Endothelial cell of umbilical vein (primary cell): ENCODE measurements around the gene UBE2L3. TPM values are rescaled to one million over a fixed set of nuclear protein-coding genes. Genes with fewer than 3 reads are reported as not detected.

Source experiments
- BruUV-seq: library from RNA; stranded (reverse); fragments of 400-500 nt; replicated peaks from 2 replicates; lab custom pipeline; 2021; lab: Mats Ljungman, UMichigan
- CTCF ChIA-PET: fragments of 300-600, 350-600 bp; sonication (Branson Sonifier 250); formaldehyde crosslinking; loops from one replicate; lab custom pipeline; 2021; ENCODE audit warnings: antibody characterized with exemption, inconsistent platforms; lab: Charles Lee
- POLR2A ChIA-PET: fragments of 300-600, 350-600 bp; sonication (Branson Sonifier 250); formaldehyde crosslinking; loops from one replicate; lab custom pipeline; 2021; ENCODE audit warnings: antibody characterized with exemption, inconsistent platforms; lab: Charles Lee
- DNase-seq: peaks from one replicate; pipeline ENCODE4 v3.0.0-alpha.2; 2011; ENCODE audit warnings: low read depth, low spot score
- FAIRE-seq: peaks from 2 replicates; lab custom pipeline; 2011; peaks lifted over from hg19 to GRCh38; lab: Jason Lieb, UNC
- H2AFZ ChIP-seq: 2 replicates; pipeline ENCODE4 v1.6.0; 2012; ENCODE audit warnings: low read depth, low read length, control low read depth, inconsistent platforms
- H3K27ac ChIP-seq: 2 replicates; pipeline ENCODE4 v1.5.1; 2011; ENCODE audit warnings: low read depth, mild to moderate bottlenecking, control low read depth, low read length, moderate library complexity; ENCODE audit not compliant: insufficient read depth
- H3K27me3 ChIP-seq, 2 experiments: 2 replicates each; pipeline versions ENCODE4 v1.6.0 to v1.6.1; 2011; ENCODE audit warnings: low read length in 2 of 2, mixed read lengths in 1 of 2; ENCODE audit not compliant: control insufficient read depth in 2 of 2, insufficient read depth in 2 of 2
- H3K36me3 ChIP-seq, 2 experiments: 2 replicates in 1 of 2; 3 replicates in 1 of 2; pipeline ENCODE4 v1.5.1; 2011; ENCODE audit warnings: low read length in 2 of 2, mild to moderate bottlenecking in 1 of 2, moderate library complexity in 1 of 2; ENCODE audit not compliant: control insufficient read depth in 2 of 2, insufficient read depth in 2 of 2; ENCODE audit errors: extremely low read depth in 1 of 2
- H3K4me1 ChIP-seq: 3 replicates; pipeline ENCODE4 v1.5.1; 2011; ENCODE audit warnings: mild to moderate bottlenecking, low read length; ENCODE audit not compliant: control insufficient read depth, insufficient read depth; ENCODE audit errors: extremely low read depth
- H3K4me2 ChIP-seq: 2 replicates; pipeline ENCODE4 v1.6.1; 2011; ENCODE audit warnings: low read length, control low read depth, mixed read lengths; ENCODE audit not compliant: insufficient read depth
- H3K4me3 ChIP-seq, 3 experiments: fragments of 200-600 bp in 1 of 3; sonication (generic), shearing (Covaris generic) in 1 of 3; replicated peaks in 1 of 3; 2 replicates each; pipeline ENCODE4 v1.5.1; 2011 to 2016; ENCODE audit warnings: control low read depth in 3 of 3, low read length in 3 of 3, mild to moderate bottlenecking in 2 of 3, inconsistent platforms in 1 of 3, low read depth in 1 of 3, moderate library complexity in 1 of 3; ENCODE audit not compliant: insufficient read depth in 1 of 3
- H3K79me2 ChIP-seq: 2 replicates; pipeline ENCODE4 v1.6.0; 2012; ENCODE audit warnings: low read length, inconsistent platforms; ENCODE audit not compliant: control insufficient read depth, insufficient read depth
- H3K9ac ChIP-seq: replicated peaks from 2 replicates; pipeline ENCODE3; 2011; ENCODE audit warnings: low read length, control low read depth; ENCODE audit not compliant: insufficient read depth; ENCODE audit errors: extremely low read depth
- H3K9me1 ChIP-seq: replicated peaks from 3 replicates; pipeline ENCODE4 v1.6.0; 2011; ENCODE audit warnings: mild to moderate bottlenecking, low read length; ENCODE audit not compliant: control insufficient read depth, insufficient read depth; ENCODE audit errors: extremely low read depth
- H3K9me3 ChIP-seq: replicated peaks from 2 replicates; pipeline ENCODE4 v1.5.1; 2012; ENCODE audit warnings: low read length, inconsistent platforms; ENCODE audit not compliant: control insufficient read depth, insufficient read depth
- H4K20me1 ChIP-seq: replicated peaks from 2 replicates; pipeline ENCODE3; 2011; ENCODE audit warnings: mild to moderate bottlenecking, low read length; ENCODE audit not compliant: control insufficient read depth, insufficient read depth; ENCODE audit errors: extremely low read depth
- CTCF ChIP-seq, 2 donors: IDR thresholded peaks; 1 replicate in 1 of 2; 2 replicates in 1 of 2; pipeline ENCODE4 v1.5.1; 2011; ENCODE audit warnings: low read length in 2 of 2, mild to moderate bottlenecking in 2 of 2, moderate library complexity in 2 of 2, control low read depth in 1 of 2, inconsistent platforms in 1 of 2, low read depth in 1 of 2; ENCODE audit not compliant: insufficient read depth in 1 of 2; ENCODE audit errors: extremely low read depth in 1 of 2
- EZH2 ChIP-seq: IDR thresholded peaks from 2 replicates; pipeline ENCODE4 v1.6.1; 2012; ENCODE audit warnings: borderline replicate concordance, low read depth, mild to moderate bottlenecking, moderate library complexity, low read length, inconsistent platforms; ENCODE audit not compliant: severe bottlenecking
- FOS ChIP-seq: IDR thresholded peaks from 2 replicates; pipeline ENCODE4 v1.6.1; 2011; ENCODE audit warnings: mild to moderate bottlenecking, low read length, moderate library complexity, borderline replicate concordance; ENCODE audit not compliant: insufficient read depth
- GATA2 ChIP-seq: IDR thresholded peaks from 2 replicates; pipeline ENCODE4 v1.7.0; 2011; ENCODE audit warnings: low read depth, mild to moderate bottlenecking, moderate library complexity, mixed read lengths, low read length; ENCODE audit not compliant: insufficient read length, insufficient read depth
- JUN ChIP-seq: IDR thresholded peaks from 2 replicates; pipeline ENCODE4 v1.6.1; 2011; ENCODE audit warnings: borderline replicate concordance, low read depth; ENCODE audit not compliant: insufficient read length, insufficient read depth
- MAX ChIP-seq: IDR thresholded peaks from 2 replicates; pipeline ENCODE4 v1.6.1; 2011; ENCODE audit not compliant: insufficient read depth, insufficient read length
- MYC ChIP-seq: IDR thresholded peaks from one replicate; pipeline ENCODE4 v1.6.1; 2011; ENCODE audit warnings: mild to moderate bottlenecking, low read depth, low read length
- POLR2A ChIP-seq: IDR thresholded peaks from 2 replicates; pipeline ENCODE4 v1.6.1; 2012; ENCODE audit warnings: low read depth, mild to moderate bottlenecking, control low read depth, low read length
- POLR2AphosphoS5 ChIP-seq: IDR thresholded peaks from 2 replicates; pipeline ENCODE4 v1.6.1; 2012; ENCODE audit warnings: low read depth, mild to moderate bottlenecking, control low read depth, low read length, moderate library complexity; ENCODE audit not compliant: insufficient read depth
- dilution Hi-C: fragments of 300-500 bp; cut with MboI; formaldehyde crosslinking; loops from one replicate; pipeline ENCODE4 v1.15.0; 2019; ENCODE audit warnings: low sequenced_read_pairs; ENCODE audit not compliant: extremely low pct_ligation_motif_present
- intact Hi-C: fragments of 100-400 bp; cut with micrococcal nuclease; formaldehyde crosslinking; loops from one replicate; pipeline ENCODE4 v1.10.0; 2022
- polyA plus RNA-seq, 4 experiments: library from polyadenylated mRNA; depleted of rRNA in 3 of 4; stranded (reverse) in 3 of 4; unstranded in 1 of 4; fragments of >200 nt; gene quantifications; 2 replicates each; pipeline versions ENCODE4 v1.2.1 to v1.2.3, GENCODE V29; 2011 to 2012; ENCODE audit warnings: missing spikeins in 1 of 4
- total RNA-seq: library from RNA; stranded (reverse); gene quantifications from 2 replicates; pipeline ENCODE4 v1.2.3, GENCODE V29; 2021

The UBE2L3 gene
- total and polyA plus RNA-seq, 2 donors (not counting 3 experiments of a cell fraction or from before 2014, with no cell fraction given) = 66.0 to 83.5 TPM

- FAIRE-seq (no peak), DNase-seq (no peak)
- peak overlapping the region; percentile 61 for H3K27ac ChIP-seq
- H3K27me3 ChIP-seq = no peaks in the 10 kb centered on the region
- POLR2A ChIA-PET = no interaction called here
- H3K9ac ChIP-seq = peak overlapping the region; percentile 78
- no peaks in the 10 kb centered on the region for H3K9me1 ChIP-seq
- dilution Hi-C loops (no loop called here), intact Hi-C loops (loop anchor here (10.0 kb wide), 1 partner anchor 162 kb away; no protein-coding TSS in a partner anchor)
- peak overlapping the region; percentile 93 for H3K4me2 ChIP-seq
- TSS peak; percentile 33 for BruUV-seq
- peak overlapping the region; percentile 64 to 85 (median 66) for H3K4me3 ChIP-seq
- peaks cover 17% of the 10 kb centered on the region for H3K4me1 ChIP-seq
- peaks cover 0 to 5% of the 10 kb centered on the region in 2 experiments for H3K36me3 ChIP-seq
- no peak for TF ChIP-seq GATA2
- no peak for TF ChIP-seq MYC
- no peak for TF ChIP-seq POLR2AphosphoS5
- no peak for TF ChIP-seq FOS
- no peak for TF ChIP-seq POLR2A
- no peaks in the 10 kb centered on the region for H3K9me3 ChIP-seq
- H3K79me2 ChIP-seq = peaks cover 17% of the 10 kb centered on the region
- CTCF ChIA-PET = interaction anchor here (1.3 to 3.2 kb wide), 2 partner anchors 10 to 11 kb away, joined by 4 to 16 read pairs; no protein-coding TSS in a partner anchor
- H4K20me1 ChIP-seq = no peaks in the 10 kb centered on the region
- H2AFZ ChIP-seq = peak overlapping the region; percentile 90
These were observed 85.3 kb downstream of the UBE2L3 start for GRCh38 chr22:21652547-21653545.

- Histone ChIP-seq H3K9ac (no peak overlapping the region), H3K79me2 (peaks cover 17% of the 10 kb centered on the region)
- TF ChIP-seq CTCF (IDR thresholded peaks at IDR 0.05; ENCODE audit: extremely low read depth in 1 of 2, insufficient read depth in 1 of 2, low read depth in 1 of 2, low read length in 2 of 2) (no peak), MYC (no peak), GATA2 (no peak), FOS (no peak), EZH2 (no peak), POLR2A (no peak), JUN (no peak), MAX (no peak), POLR2AphosphoS5 (no peak)
These were observed 89.5 kb downstream of the UBE2L3 start for GRCh38 chr22:21657020-21657359.

More at GRCh38 chr22:21657020-21657359, 89.5 kb downstream of the UBE2L3 start:
- no TSS peak for BruUV-seq
- no peak overlapping the region for H3K27ac ChIP-seq
- ChIA-PET CTCF (interaction anchor here (1.0 to 1.4 kb wide), 3 partner anchors 10 to 14 kb away, joined by 4 to 7 read pairs (median 5); no protein-coding TSS in a partner anchor), POLR2A (no interaction called here)
- peaks cover 10% of the 10 kb centered on the region for H3K4me1 ChIP-seq
- H3K36me3 ChIP-seq = peaks cover 0 to 5% of the 10 kb centered on the region in 2 experiments
- H4K20me1 ChIP-seq = no peaks in the 10 kb centered on the region
- FAIRE-seq (no peak), DNase-seq (no peak)
- H3K27me3 ChIP-seq = peaks cover 0 to 2% of the 10 kb centered on the region in 2 experiments
- no peaks in the 10 kb centered on the region for H3K9me3 ChIP-seq
- dilution Hi-C loops = no loop called here
- intact Hi-C loops = loop anchor here (10.0 kb wide), 1 partner anchor 158 kb away; no protein-coding TSS in a partner anchor
- H3K9me1 ChIP-seq = no peaks in the 10 kb centered on the region
- H3K4me2 ChIP-seq = peak overlapping the region; percentile 33
- H2AFZ ChIP-seq = peak overlapping the region; percentile 26
- peak overlapping the region in 1 of 3 experiments; percentile 45 for H3K4me3 ChIP-seq
